T-cell (primary cell): ENCODE data around the gene ZNF804B. TPM values are rescaled to one million over a fixed set of nuclear protein-coding genes. Genes with fewer than 3 reads are reported as not detected.
"Not testable (repeated sequence)": the region's sequence is repeated elsewhere in the genome, so short reads cannot be mapped to it uniquely, and the experiment has no call there.

ENCODE experiments used
- ATAC-seq, 4 experiments: fragments of 200-7000 bp in 3 of 4; fragments of 150-1000 bp in 1 of 4; cut with Tn5 transposase; replicated peaks in 1 of 4; 1 replicate in 3 of 4; 2 replicates in 1 of 4; pipeline ENCODE4 v1.10.0; 2021; ENCODE audit warnings: moderate library complexity in 3 of 4, mild to moderate bottlenecking in 2 of 4, moderate number of reproducible peaks in 1 of 4
- CTCF ChIA-PET, 2 donors: fragments of 300-600 bp; sonication (Branson Sonifier 250); formaldehyde crosslinking; loops; one replicate each; lab custom pipeline; 2022; ENCODE audit warnings: antibody characterized with exemption in 2 of 2; lab: Charles Lee
- POLR2A ChIA-PET, 2 donors: fragments of 300-600 bp; sonication (Branson Sonifier 250); formaldehyde crosslinking; loops; one replicate each; lab custom pipeline; 2022; ENCODE audit warnings: antibody characterized with exemption in 2 of 2; lab: Charles Lee
- DNase-seq, 35 experiments: peaks; one replicate each; pipeline versions ENCODE4 v3.0.0 to v3.0.0-alpha.2; 2013 to 2023
- H3K27ac ChIP-seq: one replicate; pipeline ENCODE4 v1.5.1; 2013; ENCODE audit warnings: low read length
- H3K27me3 ChIP-seq, 2 experiments: replicated peaks in 1 of 2; 1 replicate in 1 of 2; 2 replicates in 1 of 2; pipeline versions ENCODE4 v1.6.1 to v1.7.0; 2013; ENCODE audit warnings: low read length in 1 of 2, mixed read lengths in 1 of 2; ENCODE audit not compliant: control insufficient read depth in 2 of 2, insufficient read depth in 2 of 2; ENCODE audit errors: extremely low read depth in 1 of 2
- H3K36me3 ChIP-seq, 2 donors: 1 replicate in 1 of 2; 2 replicates in 1 of 2; pipeline versions ENCODE4 v1.6.1 to v1.7.0; 2013; ENCODE audit warnings: low read length in 1 of 2; ENCODE audit not compliant: control insufficient read depth in 2 of 2, insufficient read depth in 1 of 2; ENCODE audit errors: extremely low read depth in 1 of 2
- H3K4me1 ChIP-seq, 2 experiments: 1 replicate in 1 of 2; 2 replicates in 1 of 2; pipeline versions ENCODE4 v1.6.1 to v1.7.0; 2013; ENCODE audit warnings: low read length in 2 of 2, mixed read lengths in 1 of 2; ENCODE audit not compliant: insufficient read depth in 2 of 2, control insufficient read depth in 1 of 2; ENCODE audit errors: extremely low read depth in 1 of 2
- H3K4me3 ChIP-seq, 2 donors: 1 replicate in 1 of 2; 2 replicates in 1 of 2; pipeline versions ENCODE4 v1.5.1 to v1.7.0; 2013; ENCODE audit warnings: mild to moderate bottlenecking in 2 of 2, low read length in 1 of 2, moderate library complexity in 1 of 2; ENCODE audit not compliant: control insufficient read depth in 1 of 2; ENCODE audit errors: extremely low read depth in 1 of 2
- H3K9me3 ChIP-seq: 2 replicates; pipeline ENCODE4 v1.7.0; 2013
- H3K27ac Mint-ChIP-seq, 2 donors: one replicate each; pipeline ENCODE4 v1.8.0; 2020 to 2021; ENCODE audit warnings: mild to moderate bottlenecking in 2 of 2, mixed read lengths in 2 of 2
- H3K27me3 Mint-ChIP-seq, 2 donors: one replicate each; pipeline ENCODE4 v1.8.0; 2021 to 2022; ENCODE audit warnings: mixed read lengths in 2 of 2
- H3K36me3 Mint-ChIP-seq: one replicate; pipeline ENCODE4 v1.8.0; 2021; ENCODE audit warnings: mixed read lengths
- H3K4me1 Mint-ChIP-seq, 3 donors: one replicate each; pipeline ENCODE4 v1.8.0; 2020 to 2022; ENCODE audit warnings: mixed read lengths in 3 of 3, mild to moderate bottlenecking in 1 of 3
- H3K4me3 Mint-ChIP-seq, 3 donors: one replicate each; pipeline ENCODE4 v1.8.0; 2020 to 2022; ENCODE audit warnings: mild to moderate bottlenecking in 3 of 3, mixed read lengths in 3 of 3, moderate library complexity in 3 of 3
- H3K9me3 Mint-ChIP-seq, 3 donors: one replicate each; pipeline ENCODE4 v1.8.0; 2020 to 2022; ENCODE audit warnings: mixed read lengths in 3 of 3
- WGBS: methylation state at CpG from one replicate; pipeline ENCODE4 v1.1.5; 2013; ENCODE audit warnings: missing lambda C conversion rate; ENCODE audit not compliant: insufficient coverage; 5-methylcytosine and 5-hydroxymethylcytosine counted together
- total RNA-seq, 35 experiments: library from RNA in 6 of 35; stranded (reverse) in 6 of 35; fragments of 120-200 nt in 1 of 35; gene quantifications; one replicate each; pipeline versions ENCODE4 v1.2.1 to v1.2.4 and lab custom pipeline; 2013 to 2026

Gene ZNF804B
- total RNA-seq, 5 donors from 2014 or later (not counting 1 experiment from before 2014, with no cell fraction given) = not detected

DNA sequence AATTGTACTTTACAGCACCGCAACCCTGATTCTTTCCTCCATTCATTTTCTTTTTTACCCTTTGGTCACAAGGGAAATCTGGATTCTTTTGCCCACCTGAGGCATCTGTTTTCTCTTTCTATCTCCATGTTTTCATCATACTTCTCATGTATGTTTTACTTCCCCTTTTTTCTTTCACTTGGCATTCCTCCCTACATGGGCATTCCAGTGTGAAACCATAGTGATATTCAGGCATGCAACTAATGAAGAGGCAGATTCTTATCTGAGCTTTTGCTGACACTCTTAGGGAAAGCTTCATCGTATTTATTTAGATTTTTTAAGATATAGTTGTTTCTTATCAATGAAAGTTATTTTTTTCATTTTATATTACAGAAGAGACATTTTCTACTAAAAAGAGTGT, 441.3 kb downstream of the ZNF804B start:
- no peak overlapping the region for H3K27ac Mint-ChIP-seq
- H3K4me1 ChIP-seq = no peaks in the 10 kb centered on the region
- H3K4me1 Mint-ChIP-seq = peaks cover 0 to 1% (median 0%) of the 10 kb centered on the region in 3 donors
- no peaks in the 10 kb centered on the region for H3K9me3 ChIP-seq
- ChIA-PET CTCF (no interaction called here), POLR2A (interaction anchor here in 1 of 2 donors (0.6 kb wide), 1 partner anchor 215 kb away, joined by 3 read pairs; no protein-coding TSS in a partner anchor)
- H3K4me3 ChIP-seq = no peak overlapping the region
- H3K4me3 Mint-ChIP-seq = no peak overlapping the region
- H3K27ac ChIP-seq = no peak overlapping the region
- peaks cover 0 to 8% (median 3%) of the 10 kb centered on the region in 3 donors for H3K9me3 Mint-ChIP-seq
- no peaks in the 10 kb centered on the region for H3K27me3 ChIP-seq
- H3K27me3 Mint-ChIP-seq = no peaks in the 10 kb centered on the region
- H3K36me3 Mint-ChIP-seq = no peaks in the 10 kb centered on the region
- 100% methylated on average over 1 of the region's 2 CpGs for WGBS
- ATAC-seq = no peak
- no peaks in the 10 kb centered on the region for H3K36me3 ChIP-seq
- DNase-seq = no peak

DNA sequence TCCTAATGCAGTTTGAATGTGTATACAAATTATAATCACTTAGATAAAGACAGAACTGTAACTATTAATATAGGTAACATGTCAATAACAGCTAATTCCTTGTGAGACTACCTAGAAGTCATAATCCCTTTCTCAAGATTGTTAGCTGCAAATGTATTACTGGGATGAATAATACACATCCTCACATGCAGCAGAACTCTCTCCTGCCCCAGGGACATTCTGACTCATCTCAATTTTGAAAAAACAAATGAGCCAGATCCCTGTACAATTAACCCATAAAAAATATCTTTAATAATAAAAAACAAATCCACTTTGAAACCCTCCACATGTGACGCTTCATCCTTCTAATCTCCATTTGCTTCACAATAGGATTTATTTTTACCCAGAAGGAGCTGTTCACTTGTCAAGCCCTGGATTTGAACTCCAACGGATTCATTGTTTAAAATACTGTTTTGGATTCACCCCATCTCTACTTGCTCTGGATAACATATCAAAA, 464.4 kb downstream of the ZNF804B start:
- no peak overlapping the region for H3K27ac ChIP-seq
- H3K36me3 ChIP-seq = no peaks in the 10 kb centered on the region
- no peaks in the 10 kb centered on the region for H3K9me3 ChIP-seq
- H3K4me1 ChIP-seq = no peaks in the 10 kb centered on the region
- no peaks in the 10 kb centered on the region for H3K27me3 ChIP-seq
- POLR2A ChIA-PET = no interaction called here
- no peaks in the 10 kb centered on the region for H3K27me3 Mint-ChIP-seq
- WGBS = 100% methylated on average over 1 of the region's 2 CpGs
- no peak for ATAC-seq
- H3K27ac Mint-ChIP-seq = no peak overlapping the region
- H3K4me1 Mint-ChIP-seq = no peaks in the 10 kb centered on the region
- H3K9me3 Mint-ChIP-seq = peaks cover 0 to 6% (median 4%) of the 10 kb centered on the region in 3 donors
- no peaks in the 10 kb centered on the region for H3K36me3 Mint-ChIP-seq
- DNase-seq = no peak
- H3K4me3 ChIP-seq = no peak overlapping the region
- no peak overlapping the region for H3K4me3 Mint-ChIP-seq
- CTCF ChIA-PET = interaction anchor here in 1 of 2 donors (0.6 kb wide), 1 partner anchor 8 kb away, joined by 3 read pairs; no protein-coding TSS in a partner anchor

DNA sequence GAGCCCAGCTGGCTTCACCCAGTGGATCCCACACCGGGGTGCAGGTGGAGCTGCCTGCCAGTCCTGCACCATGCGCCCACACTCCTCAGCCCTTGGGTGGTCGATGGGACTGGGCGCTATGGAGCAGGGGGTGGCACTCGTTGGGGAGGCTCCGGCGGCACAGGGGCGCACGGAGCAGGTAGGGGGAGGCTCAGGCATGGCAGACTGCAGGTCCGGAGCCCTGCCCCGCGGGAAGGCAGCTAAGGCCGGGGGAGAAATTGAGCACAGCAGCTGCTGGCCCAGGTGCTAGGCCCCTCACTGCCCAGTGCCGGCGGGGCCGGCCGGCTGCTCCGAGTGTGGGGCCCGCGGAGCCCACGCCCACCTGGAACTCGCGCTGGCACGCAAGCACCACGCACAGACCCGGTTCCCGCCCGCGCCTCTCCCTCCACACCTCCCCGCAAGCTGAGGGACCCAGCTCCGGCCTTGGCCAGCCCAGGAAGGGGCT, 469.2 kb downstream of the ZNF804B start:
- H3K27ac ChIP-seq, CTCF ChIA-PET, H3K36me3 ChIP-seq, DNase-seq, H3K9me3 ChIP-seq, H3K4me3 Mint-ChIP-seq, POLR2A ChIA-PET, H3K9me3 Mint-ChIP-seq, H3K27ac Mint-ChIP-seq, H3K4me1 Mint-ChIP-seq, ATAC-seq, H3K36me3 Mint-ChIP-seq, H3K27me3 ChIP-seq, H3K4me3 ChIP-seq, H3K27me3 Mint-ChIP-seq, H3K4me1 ChIP-seq: not testable (repeated sequence)
- 95% methylated on average over 26 of the region's 31 CpGs for WGBS

DNA sequence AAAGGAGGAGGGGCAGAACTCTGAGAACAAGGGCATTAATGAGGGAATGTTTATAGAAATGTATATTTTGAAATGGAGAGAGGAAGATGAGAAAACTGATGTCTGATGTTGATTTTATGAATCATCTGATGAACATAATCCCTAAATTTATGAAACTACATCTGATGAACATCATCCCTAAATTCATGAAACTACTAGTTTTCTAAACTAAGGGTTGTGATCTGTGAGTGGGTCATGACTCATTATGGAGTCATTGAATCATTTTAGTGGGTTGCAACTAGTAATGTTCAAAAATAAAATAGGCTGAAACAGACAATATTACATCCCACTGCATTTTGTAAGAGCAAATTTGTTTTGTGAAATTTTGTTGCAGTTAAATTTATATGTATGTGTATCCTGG, 478.7 kb downstream of the ZNF804B start:
- no peaks in the 10 kb centered on the region for H3K4me1 ChIP-seq
- DNase-seq = no peak
- Mint-ChIP-seq H3K36me3 (no peaks in the 10 kb centered on the region), H3K9me3 (peaks cover 0 to 6% (median 0%) of the 10 kb centered on the region in 3 donors), H3K4me3 (no peak overlapping the region), H3K27ac (no peak overlapping the region), H3K4me1 (no peaks in the 10 kb centered on the region), H3K27me3 (no peaks in the 10 kb centered on the region)
- no peak overlapping the region for H3K27ac ChIP-seq
- ChIA-PET POLR2A (no interaction called here), CTCF (no interaction called here)
- H3K9me3 ChIP-seq = no peaks in the 10 kb centered on the region
- ATAC-seq = no peak
- no peak overlapping the region for H3K4me3 ChIP-seq
- no peaks in the 10 kb centered on the region for H3K36me3 ChIP-seq
- H3K27me3 ChIP-seq = no peaks in the 10 kb centered on the region

DNA sequence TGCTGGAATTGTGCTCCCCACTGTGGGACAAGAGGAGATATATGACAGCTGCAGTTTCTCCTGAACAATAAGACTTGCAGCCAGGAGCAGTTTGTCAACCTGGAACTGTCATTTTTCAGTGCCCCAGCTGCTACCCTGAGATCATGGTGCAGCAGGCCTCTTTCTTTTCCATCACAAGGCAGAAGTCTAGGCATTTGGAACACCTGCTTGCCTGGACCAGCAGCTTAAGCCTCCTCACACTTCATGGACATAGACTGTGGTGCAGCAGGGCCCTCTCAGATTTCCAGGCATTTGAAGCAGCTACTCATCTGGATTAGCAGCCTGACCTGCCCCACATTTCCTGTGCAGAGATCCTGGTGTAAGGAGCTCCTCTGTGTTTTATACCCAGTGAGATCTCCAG, 486.7 kb downstream of the ZNF804B start:
- ATAC-seq (no peak), DNase-seq (no peak)
- CTCF ChIA-PET = no interaction called here
- Mint-ChIP-seq H3K36me3 (no peaks in the 10 kb centered on the region), H3K27ac (no peak overlapping the region), H3K4me1 (no peaks in the 10 kb centered on the region), H3K4me3 (no peak overlapping the region), H3K27me3 (no peaks in the 10 kb centered on the region), H3K9me3 (peaks cover 0 to 6% (median 5%) of the 10 kb centered on the region in 3 donors)
- no peaks in the 10 kb centered on the region for H3K4me1 ChIP-seq
- POLR2A ChIA-PET = no interaction called here
- H3K4me3 ChIP-seq = no peak overlapping the region
- no peaks in the 10 kb centered on the region for H3K36me3 ChIP-seq
- no peak overlapping the region for H3K27ac ChIP-seq
- H3K9me3 ChIP-seq = no peaks in the 10 kb centered on the region
- no peaks in the 10 kb centered on the region for H3K27me3 ChIP-seq

DNA sequence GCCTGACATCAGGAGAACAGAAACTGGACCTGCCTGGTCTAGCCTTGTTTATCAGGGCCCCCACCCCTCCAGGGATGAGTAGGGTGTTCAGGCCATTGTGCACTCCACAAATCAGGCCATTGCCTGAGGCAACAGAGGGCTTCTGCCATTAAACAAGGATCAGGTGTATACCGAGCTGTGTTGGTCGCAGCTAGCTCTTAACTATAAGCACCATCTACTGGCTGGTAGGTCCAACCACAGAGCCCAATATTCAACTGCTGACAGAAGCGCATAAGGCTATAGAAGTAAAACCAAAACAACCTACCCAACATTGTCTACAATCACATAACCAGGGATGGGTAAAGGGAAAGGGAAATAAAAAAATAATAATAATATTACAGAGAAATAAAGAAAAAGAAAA, 487.7 kb downstream of the ZNF804B start:
- peaks cover under 1 to 8% (median 5%) of the 10 kb centered on the region in 3 donors for H3K9me3 Mint-ChIP-seq
- ChIA-PET CTCF (no interaction called here), POLR2A (no interaction called here)
- ATAC-seq = no peak
- Histone ChIP-seq H3K4me3 (no peak overlapping the region), H3K27ac (no peak overlapping the region), H3K4me1 (no peaks in the 10 kb centered on the region), H3K9me3 (no peaks in the 10 kb centered on the region), H3K27me3 (no peaks in the 10 kb centered on the region), H3K36me3 (no peaks in the 10 kb centered on the region)
- no peak overlapping the region for H3K27ac Mint-ChIP-seq
- no peaks in the 10 kb centered on the region for H3K4me1 Mint-ChIP-seq
- no peak overlapping the region for H3K4me3 Mint-ChIP-seq
- no CpG with 5 or more reads among the region's 3 CpGs for WGBS
- H3K27me3 Mint-ChIP-seq = no peaks in the 10 kb centered on the region
- no peaks in the 10 kb centered on the region for H3K36me3 Mint-ChIP-seq
- no peak for DNase-seq

DNA sequence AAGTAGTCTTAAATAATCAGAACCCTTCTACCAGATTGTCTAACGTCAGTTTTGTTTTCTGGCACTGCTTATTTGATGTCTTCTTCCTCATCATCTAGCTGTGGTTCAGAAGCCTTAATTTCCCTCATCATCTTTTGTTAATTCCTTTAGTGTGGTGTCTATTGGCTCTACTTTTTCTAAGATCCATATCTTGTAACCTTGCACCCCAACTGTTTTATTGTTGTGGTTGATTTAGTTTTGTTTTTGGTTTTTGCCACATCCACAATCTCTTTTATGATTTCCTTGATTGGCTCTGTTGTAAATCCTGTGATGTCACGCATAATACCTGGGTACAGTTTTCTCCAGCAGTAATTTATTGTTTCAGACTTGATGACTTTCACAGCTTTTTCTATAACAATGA, 499.6 kb downstream of the ZNF804B start:
- Mint-ChIP-seq H3K27me3 (no peaks in the 10 kb centered on the region), H3K9me3 (peaks cover 0 to 9% (median 0%) of the 10 kb centered on the region in 3 donors), H3K4me1 (peaks cover 0 to 13% (median 7%) of the 10 kb centered on the region in 3 donors), H3K4me3 (no peak overlapping the region), H3K36me3 (no peaks in the 10 kb centered on the region), H3K27ac (no peak overlapping the region)
- no peaks in the 10 kb centered on the region for H3K36me3 ChIP-seq
- H3K27ac ChIP-seq = no peak overlapping the region
- no peaks in the 10 kb centered on the region for H3K27me3 ChIP-seq
- no peak overlapping the region for H3K4me3 ChIP-seq
- H3K4me1 ChIP-seq = peaks cover 0 to 3% of the 10 kb centered on the region in 2 experiments
- H3K9me3 ChIP-seq = no peaks in the 10 kb centered on the region
- CTCF ChIA-PET = no interaction called here
- ATAC-seq (peak in 1 of 4 experiments; percentile 89), DNase-seq (peak in 1 of 35 experiments; percentile 7)
- no CpG with 5 or more reads among the region's 2 CpGs for WGBS
- POLR2A ChIA-PET = no interaction called here
